Activated CD4-positive, alpha-beta memory T cell treated with anti-CD3 and anti-CD28 coated beads for 36 hours (primary cell): ENCODE measurements around the gene ARHGEF11. TPM values are rescaled to one million over a fixed set of nuclear protein-coding genes. Genes with fewer than 3 reads are reported as not detected.
A peak's percentile ranks its signal among the peaks of the same experiment; 100 is the strongest.
"Not testable (repeated sequence)": the region's sequence is repeated elsewhere in the genome, so short reads cannot be mapped to it uniquely, and the experiment has no call there.

Source experiments
- CTCF ChIA-PET: fragments of 350-600 bp; sonication (Branson Sonifier 250); formaldehyde crosslinking; loops from one replicate; lab custom pipeline; 2021; ENCODE audit warnings: antibody characterized with exemption, inconsistent platforms; lab: Charles Lee
- POLR2A ChIA-PET: fragments of 350-600 bp; sonication (Branson Sonifier 250); formaldehyde crosslinking; loops from one replicate; lab custom pipeline; 2021; ENCODE audit warnings: antibody characterized with exemption; lab: Charles Lee
- DNase-seq: peaks from one replicate; pipeline ENCODE4 v3.0.0-alpha.2; 2020
- H3K27ac Mint-ChIP-seq: one replicate; pipeline ENCODE4 v1.8.0; 2021; ENCODE audit warnings: mixed read lengths
- H3K27me3 Mint-ChIP-seq: one replicate; pipeline ENCODE4 v1.8.0; 2021; ENCODE audit warnings: mixed read lengths
- H3K36me3 Mint-ChIP-seq: one replicate; pipeline ENCODE4 v1.8.0; 2021; ENCODE audit warnings: mixed read lengths
- H3K4me1 Mint-ChIP-seq: one replicate; pipeline ENCODE4 v1.8.0; 2021; ENCODE audit warnings: low read depth, mixed read lengths
- H3K4me3 Mint-ChIP-seq: one replicate; pipeline ENCODE4 v1.8.0; 2021; ENCODE audit warnings: mild to moderate bottlenecking, mixed read lengths
- H3K9me3 Mint-ChIP-seq: one replicate; pipeline ENCODE4 v1.8.0; 2021; ENCODE audit warnings: mixed read lengths
- intact Hi-C: fragments of 100-400 bp; cut with micrococcal nuclease; formaldehyde crosslinking; loops from one replicate; pipeline ENCODE4 v1.15.1; 2023
- total RNA-seq, 2 experiments: library from RNA; stranded (reverse); gene quantifications; one replicate each; pipeline ENCODE4 v1.2.3, GENCODE V29; 2021

The ARHGEF11 gene
- total RNA-seq, 2 experiments from 2014 or later: 1.3 to 1.8 TPM

DNA sequence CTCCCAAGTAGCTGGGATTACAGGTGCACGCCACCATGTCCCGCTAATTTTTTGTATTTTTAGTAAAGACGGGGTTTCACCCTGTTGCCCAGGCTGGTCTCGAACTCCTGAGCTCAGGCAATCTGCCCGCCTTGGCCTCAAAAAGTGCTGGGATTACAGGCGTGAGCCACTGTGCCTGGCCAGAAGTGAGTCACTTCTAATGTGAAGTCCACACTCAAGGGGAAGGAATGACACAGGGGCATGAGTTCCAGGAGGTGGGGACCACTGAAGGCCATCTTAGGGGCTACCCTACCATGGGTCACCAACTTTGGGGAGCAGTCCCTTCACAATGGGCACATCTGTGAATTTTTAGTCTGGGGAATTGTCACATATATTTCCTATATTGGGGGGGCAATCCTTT lies 118.8 kb downstream of the ARHGEF11 start:
- Mint-ChIP-seq H3K4me1 (peaks cover 16% of the 10 kb centered on the region), H3K27me3 (peaks cover 75% of the 10 kb centered on the region)
- DNase-seq, H3K9me3 Mint-ChIP-seq, POLR2A ChIA-PET, H3K4me3 Mint-ChIP-seq, H3K27ac Mint-ChIP-seq, H3K36me3 Mint-ChIP-seq: not testable (repeated sequence)
- intact Hi-C loops: loop anchor here (5.0 kb wide), 1 partner anchor 199 kb away; the partner anchor contains the start of genes ISG20L2 and METTL25B
- CTCF ChIA-PET: interaction anchor here (1.2 to 10.3 kb wide), 8 partner anchors 9 to 237 kb away, joined by 3 to 132 read pairs (median 8); partner anchors contain the start of gene PEAR1

DNA sequence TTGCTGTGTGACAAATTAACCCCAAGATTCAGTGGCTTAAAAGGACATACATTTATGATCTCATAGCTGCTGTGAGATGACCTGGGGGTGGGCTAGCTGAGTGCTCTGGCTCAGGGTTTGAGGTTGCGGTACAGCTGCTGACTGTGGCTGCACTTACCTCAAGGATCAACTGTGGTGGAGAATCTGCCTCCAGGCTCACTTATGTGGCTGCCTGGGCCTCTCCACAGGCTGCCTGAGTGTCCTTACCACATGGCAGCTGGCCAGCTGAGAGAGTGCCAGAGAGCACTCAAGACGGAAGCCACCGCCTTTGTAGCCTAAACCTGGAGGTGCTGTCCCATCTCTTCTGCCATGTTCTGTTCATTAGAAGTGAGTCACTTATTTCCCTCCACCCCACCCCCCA lies 119.4 kb downstream of the ARHGEF11 start:
- Mint-ChIP-seq H3K4me3 (no peak overlapping the region), H3K9me3 (no peaks in the 10 kb centered on the region), H3K36me3 (no peaks in the 10 kb centered on the region), H3K4me1 (peaks cover 16% of the 10 kb centered on the region), H3K27ac (no peak overlapping the region), H3K27me3 (peaks cover 75% of the 10 kb centered on the region)
- intact Hi-C loops: loop anchor here (5.0 kb wide), 1 partner anchor 199 kb away; the partner anchor contains the start of genes ISG20L2 and METTL25B
- ChIA-PET POLR2A (no interaction called here), CTCF (interaction anchor here (0.8 to 10.3 kb wide), 6 partner anchors 8 to 125 kb away, joined by 3 to 132 read pairs (median 4); partner anchors contain the start of gene PEAR1)
- DNase-seq: peak; percentile 71

DNA sequence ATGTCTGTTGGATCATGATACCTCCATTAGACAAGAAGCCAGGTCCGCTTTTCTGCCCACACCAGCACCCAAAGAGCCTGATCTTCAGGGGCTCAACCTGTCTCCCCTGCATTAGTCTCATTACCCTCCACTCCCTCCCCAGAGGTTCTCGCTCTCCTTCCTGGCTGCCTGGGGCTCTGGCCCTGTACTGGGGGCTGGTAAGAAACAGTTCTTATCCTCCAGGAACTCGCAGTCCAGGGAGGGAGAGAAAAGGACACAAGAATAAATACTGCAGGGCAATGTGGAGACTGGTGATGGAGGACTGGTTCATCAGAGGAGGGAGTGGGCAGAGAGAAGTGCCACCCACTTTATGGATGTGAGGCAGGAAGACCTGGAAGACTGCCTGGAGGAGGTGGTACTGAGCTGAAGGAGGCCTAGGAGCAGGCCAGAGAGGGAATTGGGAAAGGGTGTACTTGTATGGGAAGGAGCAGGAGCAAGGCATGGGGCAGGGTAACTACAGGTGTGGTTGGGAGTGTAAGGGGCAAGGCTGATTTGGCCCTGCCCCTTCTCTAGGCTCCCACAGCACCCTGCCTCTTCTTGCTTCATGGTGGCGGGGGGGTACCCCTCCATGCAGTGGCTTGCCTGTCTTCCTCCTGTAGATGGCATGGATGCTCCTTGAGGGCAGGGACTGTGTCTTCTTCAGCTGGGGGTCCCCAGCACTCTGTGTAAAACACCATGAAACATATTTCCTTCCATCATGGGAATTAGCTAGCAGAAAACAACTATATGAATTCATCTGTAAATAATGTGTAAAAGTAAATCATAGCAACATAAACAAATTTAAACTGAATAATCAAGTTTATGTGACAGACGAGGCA lies 120.2 kb downstream of the ARHGEF11 start:
- Mint-ChIP-seq H3K36me3 (no peaks in the 10 kb centered on the region), H3K4me3 (no peak overlapping the region), H3K27me3 (peaks cover 76% of the 10 kb centered on the region), H3K9me3 (no peaks in the 10 kb centered on the region), H3K4me1 (peaks cover 18% of the 10 kb centered on the region), H3K27ac (no peak overlapping the region)
- intact Hi-C loops: loop anchor here (5.0 kb wide), 1 partner anchor 198 kb away; the partner anchor contains the start of genes ISG20L2 and METTL25B
- ChIA-PET CTCF (interaction anchor here (0.8 to 10.3 kb wide), 6 partner anchors 8 to 87 kb away, joined by 3 to 132 read pairs (median 4); partner anchors contain the start of gene PEAR1), POLR2A (no interaction called here)
- DNase-seq: no peak

DNA sequence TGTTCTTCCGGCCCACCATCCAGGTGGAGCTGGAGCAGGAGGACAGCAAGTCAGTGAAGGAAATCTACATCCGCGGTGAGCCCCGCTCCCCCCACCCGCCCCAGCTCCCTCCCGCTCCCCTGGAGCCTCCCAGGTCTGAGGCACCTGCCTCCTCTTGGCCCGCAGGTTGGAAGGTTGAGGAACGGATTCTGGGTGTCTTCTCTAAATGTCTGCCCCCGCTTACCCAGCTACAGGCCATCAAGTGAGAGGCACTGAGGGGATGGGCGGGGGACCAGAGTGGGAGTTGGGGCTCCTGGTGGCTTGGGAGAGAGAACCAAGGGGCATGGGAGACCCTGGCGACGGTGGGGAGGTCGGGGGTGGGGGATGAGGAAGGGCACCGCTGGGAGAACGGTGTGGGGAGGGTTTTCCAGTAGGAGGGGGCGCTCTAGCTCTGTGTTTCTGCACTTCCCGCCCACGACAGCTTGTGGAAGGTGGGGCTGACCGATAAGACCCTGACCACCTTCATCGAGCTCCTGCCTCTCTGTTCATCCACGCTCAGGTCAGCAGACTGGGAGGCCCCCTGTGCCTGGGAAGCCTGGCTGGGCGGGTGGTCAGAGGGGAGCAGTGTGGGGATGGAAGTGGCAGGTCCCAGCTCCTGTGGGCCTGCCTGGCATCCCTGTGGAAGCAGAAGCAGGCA lies 120.9 kb downstream of the ARHGEF11 start:
- no peak overlapping the region for H3K27ac Mint-ChIP-seq
- ChIA-PET CTCF (interaction anchor here (1.1 to 10.3 kb wide), 5 partner anchors 13 to 264 kb away, joined by 3 to 132 read pairs (median 4); partner anchors contain the start of gene PEAR1), POLR2A (no interaction called here)
- intact Hi-C loops: loop anchor here (5.0 kb wide), 1 partner anchor 197 kb away; the partner anchor contains the start of genes ISG20L2 and METTL25B
- H3K9me3 Mint-ChIP-seq: no peaks in the 10 kb centered on the region
- no peak overlapping the region for H3K4me3 Mint-ChIP-seq
- DNase-seq: no peak
- peaks cover 20% of the 10 kb centered on the region for H3K4me1 Mint-ChIP-seq
- H3K27me3 Mint-ChIP-seq: peaks cover 80% of the 10 kb centered on the region
- H3K36me3 Mint-ChIP-seq: no peaks in the 10 kb centered on the region

DNA sequence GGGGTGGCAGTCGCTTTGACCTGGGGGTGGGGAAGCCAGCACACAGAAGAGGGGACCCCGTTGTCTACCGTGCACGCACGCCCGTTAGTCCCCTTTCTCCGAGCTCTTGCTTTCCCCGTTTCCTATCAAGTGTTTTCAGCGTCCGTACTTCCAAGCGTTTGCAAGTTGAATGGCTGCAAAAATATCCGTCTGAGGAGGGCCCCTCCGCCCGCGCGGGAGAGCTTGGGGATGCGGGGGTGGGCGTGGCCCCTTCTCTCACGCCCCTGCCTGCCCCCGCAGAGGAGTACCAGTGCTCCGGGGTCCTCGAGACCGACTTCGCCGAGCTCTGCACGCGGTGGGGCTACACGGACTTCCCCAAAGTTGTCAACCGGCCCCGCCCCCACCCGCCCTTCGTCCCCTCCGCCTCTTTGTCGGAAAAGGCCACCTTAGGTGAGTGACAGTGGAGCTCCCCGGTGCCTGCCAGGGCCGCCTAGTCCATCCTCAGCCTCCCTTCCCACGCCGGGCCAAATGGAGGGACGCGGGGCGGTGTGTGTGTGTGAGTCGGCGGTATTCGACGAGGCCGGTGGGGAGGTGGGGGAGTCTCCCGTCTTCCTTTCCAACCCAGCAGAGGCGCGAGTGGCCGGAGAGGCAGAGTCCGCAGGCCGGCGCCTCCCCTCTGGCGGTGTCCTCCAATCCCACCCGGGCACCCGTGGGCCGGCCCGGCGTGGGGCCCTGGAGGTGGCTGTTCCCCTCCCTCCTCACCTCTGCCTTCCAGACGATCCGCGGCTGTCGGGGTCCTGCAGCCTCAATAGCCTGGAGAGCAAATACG lies 121.7 kb downstream of the ARHGEF11 start:
- Mint-ChIP-seq H3K4me1 (peaks cover 20% of the 10 kb centered on the region), H3K27me3 (peaks cover 76% of the 10 kb centered on the region), H3K27ac (no peak overlapping the region), H3K4me3 (no peak overlapping the region), H3K36me3 (no peaks in the 10 kb centered on the region), H3K9me3 (no peaks in the 10 kb centered on the region)
- CTCF ChIA-PET: interaction anchor here (1.1 to 10.3 kb wide), 5 partner anchors 13 to 264 kb away, joined by 3 to 132 read pairs (median 4); partner anchors contain the start of gene PEAR1
- POLR2A ChIA-PET: no interaction called here
- DNase-seq: no peak
- intact Hi-C loops: no loop called here

DNA sequence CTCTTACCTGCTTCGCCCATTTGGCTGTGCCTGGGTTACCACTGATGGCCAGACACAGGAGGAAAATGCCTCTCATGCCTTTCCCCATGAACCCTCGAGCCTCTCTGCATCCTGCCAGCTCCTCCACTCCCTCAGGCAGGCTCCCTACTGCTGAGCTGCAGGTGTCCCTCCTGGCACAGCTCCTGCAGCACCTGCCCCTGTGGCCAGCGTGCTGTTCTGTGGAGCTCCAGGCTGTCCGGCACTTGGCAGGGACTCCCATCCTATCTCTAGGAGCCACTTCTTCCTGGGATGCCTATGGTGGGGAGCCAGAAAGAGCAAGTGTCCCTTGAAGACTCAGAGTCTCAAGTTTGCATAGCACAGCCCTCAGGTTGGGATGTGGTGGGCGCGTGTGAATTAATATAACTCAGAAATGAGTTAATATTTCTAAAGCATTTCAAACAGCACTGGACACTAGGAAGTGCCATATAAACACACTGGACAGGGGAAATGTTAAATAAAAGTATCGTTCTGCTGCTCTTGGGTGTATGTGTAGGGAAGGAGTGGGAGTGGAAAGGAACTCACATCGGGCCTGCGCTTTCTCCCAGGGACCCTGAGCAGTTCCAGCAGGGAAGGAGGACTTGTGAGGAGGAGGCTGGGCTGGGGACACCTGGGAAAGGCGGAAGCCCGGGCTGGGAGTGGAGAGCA lies 122.4 kb downstream of the ARHGEF11 start:
- Mint-ChIP-seq H3K36me3 (no peaks in the 10 kb centered on the region), H3K4me1 (peaks cover 19% of the 10 kb centered on the region), H3K27me3 (peaks cover 76% of the 10 kb centered on the region), H3K27ac (no peak overlapping the region), H3K4me3 (no peak overlapping the region), H3K9me3 (no peaks in the 10 kb centered on the region)
- intact Hi-C loops: no loop called here
- no peak for DNase-seq
- POLR2A ChIA-PET: no interaction called here
- CTCF ChIA-PET: interaction anchor here (0.6 to 10.3 kb wide), 10 partner anchors 10 to 263 kb away, joined by 3 to 132 read pairs (median 3); partner anchors contain the start of gene PEAR1

DNA sequence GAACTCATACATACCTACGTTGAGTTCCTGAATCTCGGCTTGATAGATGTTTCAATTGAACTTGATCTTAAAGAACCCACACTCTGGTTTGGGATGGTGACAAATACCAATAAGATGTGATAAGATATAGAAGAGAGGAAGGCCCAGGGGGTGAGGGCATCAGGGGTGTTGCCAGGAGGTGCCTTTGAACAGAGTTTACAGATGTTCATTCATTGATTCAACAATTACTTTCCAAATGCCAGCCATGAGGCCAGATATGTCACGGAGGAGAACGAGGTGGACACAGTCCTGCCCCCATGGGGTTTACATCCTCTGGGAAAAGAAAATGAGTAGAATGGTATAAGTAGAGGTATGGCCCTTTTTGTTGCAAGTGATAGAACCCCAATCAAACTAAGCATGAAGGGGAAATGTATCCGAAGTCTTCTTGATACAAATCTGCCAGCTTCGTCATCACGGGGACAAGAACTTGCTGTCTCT lies 124.5 kb downstream of the ARHGEF11 start:
- H3K36me3 Mint-ChIP-seq: no peaks in the 10 kb centered on the region
- intact Hi-C loops: loop anchor here (2.0 kb wide), 1 partner anchor 28 kb away; the partner anchor contains the start of gene PEAR1
- ChIA-PET CTCF (interaction anchor here (0.6 to 10.3 kb wide), 3 partner anchors 12 to 67 kb away, joined by 3 to 132 read pairs (median 4); partner anchors contain the start of gene PEAR1), POLR2A (no interaction called here)
- peaks cover 69% of the 10 kb centered on the region for H3K27me3 Mint-ChIP-seq
- DNase-seq: no peak
- H3K4me1 Mint-ChIP-seq: peaks cover 8% of the 10 kb centered on the region
- no peak overlapping the region for H3K27ac Mint-ChIP-seq
- H3K9me3 Mint-ChIP-seq: no peaks in the 10 kb centered on the region
- no peak overlapping the region for H3K4me3 Mint-ChIP-seq

DNA sequence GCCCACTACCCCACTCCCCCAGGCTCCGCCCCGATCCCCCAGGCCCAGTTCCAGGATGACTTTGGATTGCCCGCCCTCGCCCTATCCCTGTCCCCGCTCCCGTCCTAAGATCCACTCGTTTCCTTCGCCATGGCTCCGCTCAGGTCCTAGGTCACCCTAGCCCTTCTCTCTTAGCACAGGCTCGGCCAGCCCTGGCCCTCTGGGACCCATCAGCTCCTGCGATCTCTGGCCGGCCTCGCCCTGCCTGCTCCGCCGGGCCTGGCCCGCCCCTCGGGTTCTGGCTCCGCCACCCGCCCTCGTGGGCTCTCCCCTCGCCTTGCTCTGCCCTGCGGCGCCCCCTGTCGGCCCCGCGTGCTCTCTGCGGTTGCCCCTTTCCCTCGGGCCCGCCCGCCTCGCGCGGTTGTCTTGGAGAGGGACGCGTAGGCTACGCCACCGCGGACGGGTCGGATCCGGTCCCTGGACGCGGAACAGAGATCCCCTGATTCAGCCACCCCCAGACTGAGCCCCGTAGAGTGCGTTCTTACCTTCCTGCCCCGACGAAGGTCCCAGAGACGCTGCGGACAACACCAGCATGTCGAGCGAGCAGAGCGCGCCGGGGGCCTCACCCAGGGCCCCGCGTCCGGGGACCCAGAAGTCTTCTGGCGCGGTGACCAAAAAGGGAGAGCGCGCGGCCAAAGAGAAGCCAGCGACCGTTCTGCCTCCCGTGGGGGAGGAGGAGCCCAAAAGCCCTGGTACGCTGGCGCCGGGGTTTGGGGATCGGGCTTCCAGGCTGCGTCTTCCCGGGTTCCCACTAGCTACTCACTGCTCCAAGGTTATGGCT lies 125.1 kb downstream of the ARHGEF11 start, which contains the start of gene LRRC71:
Gene LRRC71 (plus strand): TSS at position 400 of the 820 bp plus-strand sequence. CDS start 172 bp downstream, at position 572.
- Mint-ChIP-seq H3K4me3 (no peak within 1 kb of the TSS), H3K4me1 (peaks cover 8% of the 10 kb centered on the region)
- CTCF ChIA-PET: interaction anchor here (0.6 to 10.3 kb wide), 4 partner anchors 9 to 231 kb away, joined by 3 to 132 read pairs (median 3); partner anchors contain the start of gene PEAR1

DNA sequence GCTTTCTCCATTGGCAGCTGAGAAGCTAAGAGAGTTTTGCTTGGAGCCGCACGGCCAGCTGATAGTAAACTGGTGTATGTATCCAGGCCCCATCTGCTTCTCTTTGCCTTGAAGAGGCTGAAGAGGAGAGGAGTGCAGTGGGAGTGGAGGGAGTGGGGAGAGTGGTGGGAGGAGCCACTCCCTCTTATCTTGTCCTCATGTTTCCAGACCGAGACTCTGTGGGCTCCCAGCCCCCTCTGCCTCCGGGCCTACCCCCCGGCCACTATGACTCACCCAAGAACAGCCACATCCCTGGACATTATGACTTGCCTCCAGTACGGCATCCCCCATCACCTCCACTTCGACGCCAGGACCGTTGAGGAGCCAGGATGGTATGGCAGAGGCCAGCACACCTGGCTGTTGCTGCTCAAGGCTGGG lies 131.1 kb downstream of the ARHGEF11 start:
- no peak overlapping the region for H3K27ac Mint-ChIP-seq
- no peak overlapping the region for H3K4me3 Mint-ChIP-seq
- ChIA-PET CTCF (interaction anchor here (1.1 to 1.7 kb wide), 3 partner anchors 13 to 189 kb away, joined by 3 to 6 read pairs (median 4); no protein-coding TSS in a partner anchor), POLR2A (no interaction called here)
- DNase-seq: no peak
- intact Hi-C loops: no loop called here
- no peaks in the 10 kb centered on the region for H3K9me3 Mint-ChIP-seq
- no peaks in the 10 kb centered on the region for H3K4me1 Mint-ChIP-seq
- H3K36me3 Mint-ChIP-seq: no peaks in the 10 kb centered on the region
- peaks cover 35% of the 10 kb centered on the region for H3K27me3 Mint-ChIP-seq

More for the DNA sequence above, 125.1 kb downstream of the ARHGEF11 start, which contains the start of gene LRRC71:
- Mint-ChIP-seq H3K36me3 (no peaks in the 10 kb centered on the region), H3K27ac (no peak within 1 kb of the TSS), H3K9me3 (no peaks in the 10 kb centered on the region), H3K27me3 (peaks cover 66% of the 10 kb centered on the region)
- peak; percentile 79 for DNase-seq
- intact Hi-C loops: loop anchor here (2.0 kb wide), 1 partner anchor 28 kb away; the partner anchor contains the start of gene PEAR1
- POLR2A ChIA-PET: no interaction called here
